Dedifferentiated amniotic fluid mesenchymal stem cell (primary cell): ENCODE results near the gene TBC1D1.

ENCODE experiments used
- DNase-seq: peaks from one replicate; pipeline ENCODE4 v3.0.0-alpha.2; 2016; ENCODE audit errors: extremely low spot score

Gene TBC1D1

DNA sequence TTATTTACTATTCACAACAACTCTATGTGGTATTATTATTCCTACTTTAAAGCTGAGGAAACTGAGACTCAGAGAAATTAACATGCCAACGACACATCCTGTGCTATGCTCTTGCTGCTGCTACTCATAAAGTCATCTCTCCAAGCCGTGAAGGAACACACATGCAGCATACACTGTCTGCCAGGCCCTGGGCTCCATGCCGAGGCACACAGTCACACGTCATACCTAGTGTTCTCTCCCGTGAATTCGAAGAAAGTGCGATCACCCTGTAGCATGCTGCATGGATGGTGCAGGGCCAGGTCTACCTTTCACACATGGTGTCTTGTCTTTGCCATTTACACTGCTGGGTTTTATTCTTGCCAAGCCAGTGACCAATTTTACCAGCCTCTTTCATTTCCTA is 34.1 kb downstream of the TBC1D1 start:
- no peak for DNase-seq

DNA sequence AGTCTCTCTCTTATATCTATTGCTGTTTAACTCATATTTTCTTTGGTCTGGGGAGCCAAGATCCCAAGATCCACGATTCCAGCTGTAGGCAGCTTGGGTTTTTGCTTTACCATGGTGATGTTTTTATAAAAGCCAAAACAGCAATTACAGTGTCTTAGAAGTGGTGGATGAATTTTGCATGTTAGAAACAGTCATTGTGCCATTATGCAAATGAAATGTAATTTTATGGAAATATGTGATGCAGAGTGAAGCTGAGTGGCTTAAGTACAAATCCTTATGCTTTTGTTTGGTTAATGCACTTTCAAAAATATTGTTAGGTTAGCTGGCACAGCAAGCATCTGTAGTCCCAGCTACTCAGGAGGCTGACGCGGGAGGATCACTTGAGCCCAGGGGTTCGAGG is 36.5 kb downstream of the TBC1D1 start:
- DNase-seq = no peak

DNA sequence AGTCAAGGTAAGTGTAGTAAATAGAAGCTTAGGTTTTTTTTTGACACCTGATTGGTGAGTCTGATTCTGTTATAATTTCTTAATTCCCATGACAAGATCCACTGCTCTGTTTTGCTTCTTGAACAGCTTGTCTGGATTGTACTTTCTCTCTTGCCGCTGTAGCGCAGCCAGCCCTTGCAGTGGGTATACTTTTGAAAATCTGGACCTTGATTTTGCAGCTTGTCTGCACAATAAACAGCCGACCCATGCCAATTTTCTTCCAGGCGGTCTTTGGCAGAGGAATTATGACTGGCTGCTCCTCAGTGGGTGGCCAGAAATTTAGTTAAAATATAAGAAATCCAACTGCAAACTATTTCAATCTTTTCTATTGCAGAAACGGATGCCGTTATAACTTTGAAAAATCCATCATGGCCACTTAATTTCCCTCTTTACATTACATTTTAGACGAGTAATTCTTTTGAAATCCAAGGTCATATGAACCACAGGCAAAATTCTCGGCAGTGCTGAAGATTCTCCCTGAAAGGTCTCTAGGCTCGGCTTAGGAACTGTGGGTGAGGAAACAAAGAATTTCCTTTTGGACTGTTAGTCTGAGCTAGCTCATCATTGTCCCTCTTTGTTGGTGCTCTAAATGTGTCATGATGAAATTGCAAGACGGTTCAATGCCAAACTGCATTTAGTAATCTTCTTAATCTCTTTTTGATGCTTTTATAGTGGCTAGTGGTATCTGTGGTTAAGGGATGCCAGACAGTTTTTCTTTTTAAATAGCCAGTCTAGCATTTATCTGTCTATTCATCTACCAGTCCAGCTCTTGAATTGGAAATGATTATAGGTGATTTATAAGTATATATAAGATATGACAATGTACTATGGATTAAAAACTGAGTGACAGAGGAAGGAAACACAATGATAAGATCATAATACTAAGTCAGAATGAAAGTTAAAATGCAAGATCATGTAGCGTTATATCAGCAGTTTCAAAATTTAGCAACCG is 37.8 kb downstream of the TBC1D1 start:
- DNase-seq = no peak

DNA sequence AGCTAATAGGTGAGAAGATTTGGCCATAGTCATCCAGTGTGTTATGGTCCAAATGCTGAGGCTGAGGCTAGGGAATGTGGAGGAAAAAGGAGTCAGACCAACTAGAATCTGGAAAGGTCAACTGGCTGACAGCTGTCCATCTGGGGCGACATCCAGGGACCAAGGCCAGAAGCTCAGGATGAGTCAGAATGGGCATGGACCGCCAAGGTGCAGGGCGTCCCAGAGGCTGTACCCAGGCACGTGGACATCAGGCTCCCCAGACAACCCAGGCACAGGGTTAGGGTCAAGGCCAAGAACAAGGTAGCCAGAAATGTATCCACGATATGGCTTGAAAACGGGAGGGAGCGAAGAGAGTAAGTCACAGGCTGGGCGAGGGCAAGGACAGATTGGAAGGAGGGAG is 43.2 kb downstream of the TBC1D1 start:
- DNase-seq = no peak

DNA sequence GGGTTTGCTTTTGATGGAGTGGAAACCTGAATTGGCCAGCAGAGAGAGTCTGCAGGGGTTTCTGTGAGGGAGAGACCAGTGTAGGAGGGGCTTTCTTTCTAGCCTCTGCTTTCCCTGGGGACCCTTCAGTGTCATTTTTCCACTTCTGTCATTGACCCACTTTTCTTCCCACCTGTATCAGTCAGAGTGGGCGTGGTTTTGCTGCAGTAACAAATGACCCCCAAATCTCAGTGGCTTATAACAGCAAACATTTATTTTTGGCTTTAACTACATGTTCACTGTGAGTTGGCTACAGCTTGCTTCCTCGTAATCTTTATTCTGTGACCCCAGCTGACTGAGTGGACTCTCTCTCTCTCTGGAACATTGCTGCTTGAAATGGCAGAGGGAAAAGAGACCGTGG is 43.7 kb downstream of the TBC1D1 start:
- no peak for DNase-seq

DNA sequence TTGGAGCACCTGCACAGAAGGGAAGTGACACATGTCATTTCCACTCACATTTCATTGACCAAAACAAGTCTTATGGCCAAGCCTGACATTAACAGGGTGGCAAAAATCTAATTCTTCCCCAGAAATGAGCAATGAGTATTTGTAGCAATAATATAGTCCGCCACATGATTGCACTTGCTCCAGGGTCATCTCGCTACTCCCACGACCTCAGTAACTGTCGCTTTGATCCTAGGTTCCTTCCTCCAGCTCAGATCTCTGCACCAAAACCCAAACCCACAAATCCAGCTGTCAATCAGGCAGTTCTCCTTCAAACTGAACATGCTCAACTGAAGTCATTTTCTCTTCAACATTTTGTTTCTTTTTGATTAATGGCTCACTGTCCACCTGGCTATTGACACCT is 44.1 kb downstream of the TBC1D1 start:
- DNase-seq = no peak

DNA sequence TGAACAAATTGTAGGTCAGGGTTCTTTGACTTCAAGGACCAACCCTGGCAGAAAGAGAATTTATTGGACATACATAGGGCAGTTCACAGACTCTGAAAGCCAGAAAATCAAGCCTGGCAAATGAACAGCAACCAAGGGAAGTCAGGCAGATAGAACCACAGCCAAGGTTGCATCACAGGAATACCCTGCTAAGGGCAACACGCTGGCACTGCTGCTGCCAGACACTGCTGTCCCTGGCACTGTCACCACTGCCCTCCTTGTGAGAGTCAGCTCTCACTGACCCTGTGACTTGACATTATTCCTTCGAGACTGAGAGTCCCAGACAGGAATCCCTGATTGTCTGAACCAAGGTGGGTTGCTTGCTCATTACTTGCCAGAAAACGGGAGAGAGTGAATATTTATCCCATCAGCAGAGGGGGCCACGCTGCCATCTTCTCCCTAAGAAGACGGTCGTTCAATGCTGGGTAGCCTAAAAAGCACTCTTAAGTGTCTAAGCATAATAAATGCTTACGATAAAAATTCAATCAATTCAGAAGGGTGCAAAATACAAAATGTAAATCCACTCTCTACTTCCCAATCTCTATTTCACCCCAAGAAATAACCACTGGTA is 46.1 kb downstream of the TBC1D1 start:
- no peak for DNase-seq

DNA sequence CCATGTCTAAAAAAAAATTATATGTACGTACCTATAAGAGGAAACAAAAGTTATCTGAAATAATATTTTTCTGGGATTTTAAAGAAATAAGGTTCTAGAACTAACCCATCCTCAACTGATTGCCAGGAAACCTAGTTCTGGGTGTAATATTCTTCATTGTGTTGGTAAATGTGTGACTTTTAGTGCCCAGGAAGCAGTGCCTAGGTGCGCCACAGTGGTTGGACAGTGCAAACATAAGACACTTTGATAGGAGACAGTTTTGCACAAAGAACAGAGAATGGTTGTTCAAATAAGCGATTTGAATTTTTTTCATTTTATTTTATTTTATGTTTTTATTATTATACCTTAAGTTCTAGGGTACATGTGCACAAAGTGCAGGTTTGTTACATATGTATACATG is 47.3 kb downstream of the TBC1D1 start:
- no peak for DNase-seq

DNA sequence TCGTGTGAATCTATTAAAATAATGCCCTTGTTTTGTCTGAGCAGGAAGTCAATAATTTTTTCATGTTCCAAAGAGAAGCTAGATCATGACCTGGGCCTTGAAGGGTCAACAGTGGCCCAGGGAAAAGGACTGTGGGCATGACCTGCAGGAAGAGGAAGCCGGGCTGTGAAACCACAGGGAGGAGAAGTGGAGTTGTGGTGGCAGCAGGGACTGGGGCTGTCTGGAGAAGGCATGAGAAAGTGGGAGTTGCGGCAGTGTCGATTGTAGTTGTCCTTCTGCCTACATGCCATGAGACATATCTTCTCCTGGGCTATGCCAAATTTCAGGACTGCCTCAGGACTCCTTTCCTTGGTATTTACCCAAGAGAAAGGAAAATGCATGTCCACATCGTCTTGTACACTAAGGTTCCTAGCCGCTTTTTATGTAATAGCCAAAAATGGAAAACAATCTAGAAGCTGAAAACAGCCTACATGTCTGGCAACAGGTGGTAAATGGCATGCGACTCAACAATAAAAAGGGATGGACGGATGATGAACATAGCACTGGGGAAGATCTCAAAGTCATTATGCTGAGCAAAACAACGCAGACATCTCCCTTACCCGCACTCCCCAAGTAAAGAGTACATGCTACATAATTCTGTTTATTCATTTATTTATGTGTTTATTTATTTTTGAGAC is 55.8 kb downstream of the TBC1D1 start:
- DNase-seq = no peak

DNA sequence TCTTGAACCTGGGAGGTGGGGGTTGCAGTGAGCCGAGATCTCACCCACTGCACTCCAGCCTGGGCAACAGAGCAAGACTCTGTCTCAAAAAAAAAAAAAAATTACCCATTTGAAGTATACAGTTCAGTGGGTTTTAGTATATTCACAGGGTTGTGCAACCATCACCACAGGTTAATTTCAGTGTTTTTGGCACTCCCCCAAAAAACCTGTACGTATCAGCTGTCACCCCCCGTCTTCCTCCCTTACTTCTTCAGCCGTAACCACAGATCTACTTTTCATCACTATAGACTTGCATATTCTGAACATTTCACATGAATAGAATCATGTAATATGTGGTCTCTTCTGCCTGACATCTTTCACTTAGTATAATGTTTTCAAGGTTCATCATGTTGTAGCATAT is 57.7 kb downstream of the TBC1D1 start:
- DNase-seq = no peak

DNA sequence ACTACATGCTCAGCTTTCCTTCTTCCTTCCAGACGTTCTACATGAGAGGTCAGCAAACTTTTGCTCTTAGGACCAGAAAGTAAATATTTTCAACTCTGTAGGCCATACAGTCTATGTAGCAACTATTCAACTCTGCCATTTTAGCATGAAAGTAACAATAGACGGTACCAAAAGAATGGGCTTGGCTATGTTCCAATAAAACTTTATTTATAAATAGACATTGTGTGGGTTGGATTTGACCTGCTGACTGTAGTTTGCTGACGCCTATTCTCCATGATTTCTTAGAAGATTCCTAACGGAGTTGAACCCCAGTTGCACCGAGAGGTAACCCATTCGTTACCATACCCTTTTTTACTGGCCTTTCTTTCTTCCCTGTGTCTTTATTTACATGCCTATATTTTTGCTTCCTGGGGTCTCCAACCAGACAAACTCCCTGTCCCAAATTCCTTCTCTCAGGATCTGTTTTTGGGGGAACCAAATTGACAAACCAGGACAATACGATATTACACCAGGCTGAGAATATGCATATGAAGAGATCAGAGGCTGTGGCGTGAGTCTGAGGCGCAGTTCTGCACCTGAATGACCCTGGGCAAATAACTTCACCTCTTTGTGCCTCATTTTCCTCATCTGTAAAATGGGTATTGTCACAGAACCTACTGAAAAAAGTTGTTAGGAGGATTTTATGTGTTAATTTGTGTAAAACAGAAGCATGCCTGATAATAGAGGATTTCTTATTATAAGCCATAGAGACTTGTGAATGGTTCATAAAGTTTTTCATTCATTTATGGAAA is 58.9 kb downstream of the TBC1D1 start:
- no peak for DNase-seq

DNA sequence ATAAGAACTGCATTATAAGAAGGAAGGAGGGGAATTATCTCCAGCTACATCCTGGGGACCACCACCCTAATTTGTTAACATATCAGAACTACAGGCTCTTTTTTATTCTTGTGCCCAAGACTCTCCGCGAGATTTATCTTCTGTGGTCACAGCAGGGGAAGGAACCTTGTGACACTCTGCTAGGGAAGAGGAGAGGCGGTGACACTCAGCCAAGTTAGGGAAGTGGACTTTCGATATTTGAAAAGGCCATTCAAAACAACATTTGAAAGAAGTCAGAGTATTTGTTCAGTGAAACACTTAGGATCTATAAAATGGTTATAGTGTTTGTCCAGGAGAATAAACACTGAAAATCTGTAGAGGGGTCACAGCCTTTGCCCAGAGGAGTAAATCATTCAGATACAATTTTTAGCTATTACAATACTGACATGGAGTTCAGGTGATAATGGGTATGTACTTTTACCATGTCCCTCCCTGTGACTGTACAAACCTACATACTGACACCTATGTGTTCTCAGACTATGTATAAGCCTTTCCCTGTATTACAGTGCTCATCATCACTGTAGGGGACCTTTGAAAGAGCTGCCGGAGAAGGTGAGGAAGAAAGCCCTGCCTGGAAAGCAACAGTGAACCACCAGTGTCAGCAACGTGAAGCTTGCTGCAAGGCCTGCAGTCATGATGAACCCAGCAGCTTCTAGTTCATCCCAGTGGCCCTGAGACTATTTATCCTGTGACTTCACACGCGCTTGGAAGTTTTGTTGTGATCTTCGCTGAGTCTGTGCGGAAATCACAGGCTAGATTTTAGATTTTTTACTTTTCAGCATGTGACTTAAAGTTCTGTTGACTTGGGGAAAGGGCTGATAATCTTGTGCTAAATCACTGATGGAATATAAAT is 60.8 kb downstream of the TBC1D1 start:
- DNase-seq = no peak

DNA sequence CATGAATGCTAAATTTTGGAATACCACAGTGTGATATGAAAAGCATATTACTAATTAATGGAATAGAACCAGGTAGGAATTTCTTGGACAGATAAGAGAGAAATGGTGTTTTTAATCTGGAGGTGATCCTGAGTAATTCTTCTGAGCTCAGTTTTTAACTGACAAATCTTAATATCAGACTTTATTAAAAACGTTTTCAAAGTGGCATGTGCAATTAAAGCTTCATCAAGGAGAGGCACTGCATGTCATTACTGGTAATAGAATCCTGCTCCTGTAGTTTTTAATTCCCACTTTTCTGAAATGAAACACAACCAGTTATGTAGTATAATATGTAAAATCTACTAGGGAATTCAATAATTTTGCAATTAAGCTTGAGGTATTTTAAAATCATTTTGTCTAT is 62.3 kb downstream of the TBC1D1 start:
- no peak for DNase-seq

DNA sequence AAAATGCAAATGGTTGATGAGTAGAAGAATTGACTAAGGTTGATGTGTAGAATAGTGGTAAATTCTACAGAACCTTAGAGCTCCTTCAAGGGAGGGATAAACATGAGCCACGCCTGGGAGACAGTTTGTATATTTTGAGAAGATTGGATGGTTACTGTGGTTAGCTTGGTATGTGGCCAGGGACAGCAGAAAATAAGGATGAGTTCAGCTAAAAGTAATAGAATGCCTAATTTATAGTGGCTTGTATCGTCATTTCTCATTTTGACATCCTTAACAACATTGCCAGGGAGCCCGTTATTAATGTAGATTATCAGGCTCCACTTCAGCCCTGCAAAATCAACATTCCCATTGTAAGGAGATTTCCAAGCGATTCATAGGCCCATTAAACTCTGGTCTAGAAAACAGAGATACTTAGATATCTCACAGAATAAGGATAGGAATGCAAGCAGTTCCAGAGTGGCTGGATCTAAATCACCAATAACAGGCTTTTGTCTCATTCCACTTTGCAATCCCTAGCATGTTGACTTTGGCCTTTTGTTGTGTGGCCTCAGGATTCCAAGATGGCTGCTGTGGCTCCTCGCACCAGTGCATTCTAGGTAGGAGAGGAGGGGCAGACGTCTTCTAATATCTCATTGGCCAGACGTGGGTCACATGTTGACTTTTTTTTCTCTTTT is 62.9 kb downstream of the TBC1D1 start:
- no peak for DNase-seq

DNA sequence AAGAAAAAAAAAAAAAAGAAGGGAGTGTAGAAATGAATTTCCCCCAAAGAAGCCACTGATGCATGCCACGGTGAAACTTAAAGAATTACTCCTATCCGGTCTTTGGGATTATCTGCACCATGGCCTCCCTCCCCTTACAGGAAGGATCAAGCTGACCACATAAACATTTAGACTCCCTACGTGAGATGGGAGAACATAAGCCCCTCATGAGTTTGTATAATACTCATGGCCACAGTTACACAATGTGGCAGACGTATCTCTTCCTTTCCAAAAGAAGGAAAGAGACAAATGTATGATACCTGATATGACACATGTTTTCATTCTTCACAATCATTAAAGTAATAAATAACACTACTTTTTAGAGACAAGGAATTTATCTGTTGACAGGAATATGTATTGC is 66.1 kb downstream of the TBC1D1 start:
- DNase-seq = no peak

DNA sequence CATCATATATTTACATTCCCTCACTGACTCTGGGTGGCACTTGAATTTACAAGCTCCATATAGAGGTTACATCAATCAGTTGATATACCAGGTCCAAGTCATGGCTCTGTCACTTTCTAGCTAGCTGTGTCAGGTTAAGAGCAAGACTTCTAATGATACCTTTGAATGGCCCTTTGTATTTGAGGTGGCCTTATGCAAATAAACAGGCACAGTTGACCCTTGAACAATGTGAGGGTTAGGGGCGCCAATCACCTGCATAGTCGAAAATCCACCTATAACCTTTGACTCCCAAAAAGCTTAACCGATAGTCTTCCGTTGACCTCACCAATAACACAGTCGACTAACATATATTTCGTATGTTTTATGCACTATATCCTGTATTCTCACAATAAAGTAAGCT is 68.0 kb downstream of the TBC1D1 start:
- DNase-seq = no peak

DNA sequence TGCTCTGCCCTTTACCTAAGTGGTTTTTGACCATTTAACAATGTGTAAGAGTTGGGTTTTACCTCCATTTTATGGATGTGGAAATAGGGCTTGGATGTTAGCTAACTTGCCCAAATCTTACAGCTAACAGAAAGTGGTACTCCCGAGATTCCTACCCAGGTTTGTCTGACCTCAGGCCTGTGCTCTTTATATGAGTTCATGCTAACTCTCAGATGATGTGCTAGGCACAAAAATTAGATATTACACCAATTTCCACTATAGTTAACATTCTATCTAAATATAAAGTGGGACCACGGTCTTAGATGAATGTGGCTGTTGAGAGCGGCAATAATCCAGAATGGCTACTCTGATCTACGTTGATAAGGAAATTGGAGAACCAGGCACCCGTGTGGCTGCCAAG is 69.2 kb downstream of the TBC1D1 start, which contains the start of gene PTTG2:
Gene PTTG2, plus strand, starts transcription at position 301 of the 400 bp plus-strand sequence. Its CDS starts 37 bp downstream, at position 338.
- no peak for DNase-seq

DNA sequence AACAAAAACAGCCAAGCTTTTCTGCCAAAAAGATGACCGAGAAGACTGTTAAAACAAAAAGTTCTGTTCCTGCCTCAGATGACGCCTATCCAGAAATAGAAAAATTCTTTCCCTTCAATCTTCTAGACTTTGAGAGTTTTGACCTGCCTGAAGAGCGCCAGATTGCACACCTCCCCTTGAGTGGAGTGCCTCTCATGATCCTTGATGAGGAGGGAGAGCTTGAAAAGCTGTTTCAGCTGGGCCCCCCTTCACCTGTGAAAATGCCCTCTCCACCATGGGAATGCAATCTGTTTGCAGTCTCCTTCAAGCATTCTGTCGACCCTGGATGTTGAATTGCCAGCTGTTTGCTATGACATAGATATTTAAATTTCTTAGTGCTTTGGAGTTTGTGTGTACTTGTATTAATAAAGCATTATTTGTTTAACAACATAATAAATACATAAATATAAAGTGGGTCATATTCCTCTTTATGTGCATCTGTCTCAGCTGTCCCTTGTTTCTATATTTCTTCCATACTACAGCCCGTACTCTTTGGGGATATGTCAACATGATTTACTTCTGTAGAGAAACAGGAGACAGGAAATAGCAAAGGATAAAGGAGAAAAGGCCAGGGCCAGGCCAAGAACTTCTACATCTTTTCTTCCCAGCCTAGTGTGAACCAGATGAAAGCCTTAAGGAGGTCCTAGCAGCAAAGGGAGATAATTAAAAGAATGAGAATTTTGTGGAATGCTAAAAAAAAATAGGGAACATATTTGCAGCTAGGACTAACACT is 70.0 kb downstream of the TBC1D1 start:
- no peak for DNase-seq

DNA sequence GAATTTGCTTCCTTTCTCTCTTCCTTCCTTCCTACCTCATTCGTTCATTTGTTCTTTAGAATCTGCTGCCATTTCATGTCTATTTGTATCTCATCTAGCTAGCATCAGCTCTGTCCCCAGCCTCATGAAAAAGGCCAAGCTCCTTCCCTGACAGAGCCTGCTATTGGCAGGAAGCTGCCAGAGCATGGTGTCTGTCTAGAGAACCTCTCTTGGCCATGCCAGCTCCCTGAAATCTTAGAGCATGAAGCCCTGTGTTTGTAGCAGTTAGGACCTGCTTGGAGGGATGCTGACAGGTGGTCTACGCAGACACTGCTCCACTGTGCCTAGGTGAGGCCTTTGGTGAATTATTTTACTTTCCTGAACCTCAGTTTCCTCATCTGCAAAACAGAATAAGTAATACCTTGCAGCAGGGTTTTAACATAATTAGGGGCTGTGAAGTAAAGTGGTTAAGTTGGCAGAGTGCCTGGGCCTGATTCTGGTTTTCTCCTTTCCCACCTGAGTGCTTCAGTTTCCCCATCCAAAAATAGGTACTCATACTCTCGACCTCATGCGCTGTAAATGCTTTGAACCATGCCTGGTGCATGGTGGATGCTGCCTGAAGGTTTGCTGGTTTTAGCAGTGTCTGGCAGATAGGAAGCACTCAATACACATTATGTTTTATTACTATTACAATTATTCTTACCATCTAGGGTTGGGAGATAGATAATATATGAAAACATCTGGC is 74.0 kb downstream of the TBC1D1 start:
- DNase-seq = no peak
